KMS-11 (cell line): Measurements from ENCODE around the gene ZNF76.

ENCODE experiments used
- H2AFZ ChIP-seq: fragments of 200-600 bp; sonication (generic); 2 replicates; pipeline ENCODE4 v1.6.1; 2016; ENCODE audit warnings: antibody characterized with exemption, mixed run types, low read depth
- H3K27ac ChIP-seq: fragments of 200-600 bp; sonication (generic); 2 replicates; pipeline ENCODE4 v1.6.1; 2016; ENCODE audit warnings: mild to moderate bottlenecking, mixed run types
- H3K27me3 ChIP-seq: fragments of 200-600 bp; sonication (generic); 2 replicates; pipeline ENCODE4 v1.6.1; 2017; ENCODE audit warnings: mild to moderate bottlenecking, low read depth, mixed run types, moderate library complexity; ENCODE audit not compliant: insufficient read depth
- H3K36me3 ChIP-seq: fragments of 200-600 bp; sonication (generic); 2 replicates; pipeline ENCODE4 v1.6.1; 2017; ENCODE audit warnings: mild to moderate bottlenecking, mixed run types; ENCODE audit not compliant: insufficient read depth
- H3K4me1 ChIP-seq: fragments of 200-600 bp; sonication (generic); 2 replicates; pipeline ENCODE4 v1.6.1; 2016; ENCODE audit warnings: mild to moderate bottlenecking, low read depth, mixed run types; ENCODE audit not compliant: poor library complexity, severe bottlenecking
- H3K4me2 ChIP-seq: fragments of 200-600 bp; sonication (generic); 2 replicates; pipeline ENCODE4 v1.7.0; 2016; ENCODE audit warnings: mild to moderate bottlenecking, mixed run types
- H3K4me3 ChIP-seq: fragments of 200-600 bp; sonication (generic); IDR thresholded peaks from 2 replicates; pipeline ENCODE4 v1.6.1; 2017; ENCODE audit warnings: low read depth, low read length, mixed read lengths; ENCODE audit not compliant: insufficient read depth
- H3K79me2 ChIP-seq: fragments of 200-600 bp; sonication (generic); 2 replicates; pipeline ENCODE4 v1.6.1; 2016; ENCODE audit warnings: low read depth, mixed run types; ENCODE audit not compliant: insufficient read depth
- H3K9ac ChIP-seq: fragments of 200-600 bp; sonication (generic); 2 replicates; pipeline ENCODE4 v1.6.1; 2016; ENCODE audit warnings: mild to moderate bottlenecking, mixed run types
- H4K20me1 ChIP-seq: fragments of 200-600 bp; sonication (generic); 2 replicates; pipeline ENCODE4 v1.6.1; 2016; ENCODE audit warnings: mild to moderate bottlenecking, mixed run types; ENCODE audit not compliant: insufficient read depth
- CTCF ChIP-seq: fragments of 200-600 bp; sonication (generic); conservative IDR thresholded peaks from 2 replicates; pipeline ENCODE4 v1.6.1; 2017; ENCODE audit warnings: low read depth, mild to moderate bottlenecking, antibody characterized with exemption, low read length, moderate library complexity, mixed read lengths

Gene ZNF76

GRCh38 chr6:35259194-35259947 is at the start of gene ZNF76:
ZNF76 (plus strand) TSS chr6:35259735; CDS start chr6:35281152, 21,417 bp downstream.
- Histone ChIP-seq H3K27ac (peak within 1 kb of the TSS; percentile 79), H3K9ac (peak within 1 kb of the TSS; percentile 95), H2AFZ (peak within 1 kb of the TSS; percentile 76), H3K27me3 (no peaks in the 10 kb centered on the region), H3K4me3 (no peak within 1 kb of the TSS), H3K4me2 (peak within 1 kb of the TSS; percentile 100), H3K4me1 (peaks cover 36% of the 10 kb centered on the region), H3K79me2 (peaks cover 23% of the 10 kb centered on the region), H4K20me1 (no peaks in the 10 kb centered on the region), H3K36me3 (no peaks in the 10 kb centered on the region)
- TF ChIP-seq CTCF: no peak

- Histone ChIP-seq H3K27ac (no peak overlapping the region), H3K27me3 (no peaks in the 10 kb centered on the region), H2AFZ (no peak overlapping the region), H3K4me1 (no peaks in the 10 kb centered on the region), H3K79me2 (no peaks in the 10 kb centered on the region), H3K9ac (no peak overlapping the region), H4K20me1 (no peaks in the 10 kb centered on the region), H3K4me2 (no peak overlapping the region), H3K36me3 (no peaks in the 10 kb centered on the region), H3K4me3 (no peak overlapping the region)
- TF ChIP-seq CTCF: no peak
These were observed 46.2 kb upstream of the ZNF76 start for GRCh38 chr6:35213298-35213791.

GRCh38 chr6:35213824-35214756 is 45.4 kb upstream of the ZNF76 start, which contains the start of gene SCUBE3:
SCUBE3 (plus strand) TSS chr6:35213956; CDS start chr6:35214419, 463 bp downstream.
- no peak within 1 kb of the TSS for H2AFZ ChIP-seq
- H3K79me2 ChIP-seq: no peaks in the 10 kb centered on the region
- TF ChIP-seq CTCF: no peak
- no peak within 1 kb of the TSS for H3K4me3 ChIP-seq
- no peaks in the 10 kb centered on the region for H3K4me1 ChIP-seq
- no peak within 1 kb of the TSS for H3K9ac ChIP-seq
- no peaks in the 10 kb centered on the region for H3K36me3 ChIP-seq
- H4K20me1 ChIP-seq: no peaks in the 10 kb centered on the region
- no peak within 1 kb of the TSS for H3K4me2 ChIP-seq
- no peaks in the 10 kb centered on the region for H3K27me3 ChIP-seq
- H3K27ac ChIP-seq: no peak within 1 kb of the TSS

- no peak overlapping the region for H2AFZ ChIP-seq
- no peak overlapping the region for H3K4me2 ChIP-seq
- H3K36me3 ChIP-seq: no peaks in the 10 kb centered on the region
- H3K27ac ChIP-seq: no peak overlapping the region
- H3K27me3 ChIP-seq: no peaks in the 10 kb centered on the region
- TF ChIP-seq CTCF: no peak
- no peak overlapping the region for H3K4me3 ChIP-seq
- no peaks in the 10 kb centered on the region for H4K20me1 ChIP-seq
- H3K4me1 ChIP-seq: no peaks in the 10 kb centered on the region
- H3K79me2 ChIP-seq: no peaks in the 10 kb centered on the region
- H3K9ac ChIP-seq: no peak overlapping the region
These were observed 44.5 kb upstream of the ZNF76 start for GRCh38 chr6:35214869-35215664.
